HEK293 (cell line): Measurements from ENCODE around the gene SH2D1A.

Source experiments
- GLI2 ChIP-seq: fragments of 450-650 bp; formaldehyde crosslinking; IDR thresholded peaks from 2 replicates; pipeline ENCODE4; 2017; ENCODE audit warnings: missing biosample characterization, missing genetic modification characterization, low read depth, borderline replicate concordance
- ZNF223 ChIP-seq: fragments of 450-650 bp; formaldehyde crosslinking; IDR thresholded peaks from 2 replicates; pipeline ENCODE4 v1.5.1; 2016; ENCODE audit warnings: missing biosample characterization, missing genetic modification characterization
- ZNF670 ChIP-seq: fragments of 450-650 bp; formaldehyde crosslinking; IDR thresholded peaks from 2 replicates; pipeline ENCODE4 v1.5.1; 2016; ENCODE audit warnings: missing biosample characterization, missing genetic modification characterization, low read depth
- TF ChIP-seq, protein P1 (sequence below): fragments of 450-650 bp; formaldehyde crosslinking; IDR thresholded peaks from 2 replicates; pipeline ENCODE4 v1.5.1; 2016; ENCODE audit warnings: missing biosample characterization, missing genetic modification characterization
- TF ChIP-seq, protein P2 (sequence below): fragments of 450-650 bp; formaldehyde crosslinking; IDR thresholded peaks from 2 replicates; pipeline ENCODE4 v1.5.1; 2016; ENCODE audit warnings: missing biosample characterization, missing genetic modification characterization

DNA sequence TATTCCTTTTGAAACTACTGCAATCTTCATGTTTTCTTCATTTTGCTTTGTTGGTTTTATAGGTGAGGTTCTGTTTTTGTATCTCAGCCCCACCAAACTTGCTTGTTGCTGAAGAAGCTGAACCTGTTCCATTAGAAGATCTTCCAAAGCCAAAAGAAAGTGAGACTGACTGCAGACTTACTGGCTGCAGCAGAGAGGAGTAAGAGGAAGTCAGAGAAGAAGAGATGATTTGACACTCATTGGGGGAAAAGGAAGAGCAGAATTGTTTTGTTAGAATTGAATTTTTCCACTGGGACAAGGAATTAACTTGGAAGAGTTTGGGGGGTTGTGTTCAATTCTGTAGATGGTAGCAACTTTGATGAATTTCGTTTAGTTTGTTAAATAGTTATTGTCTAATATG is 10.8 kb upstream of the SH2D1A start:
- no peak for TF ChIP-seq ZNF670 (tag by site-specific recombination)
- TF ChIP-seq, protein P1, sequence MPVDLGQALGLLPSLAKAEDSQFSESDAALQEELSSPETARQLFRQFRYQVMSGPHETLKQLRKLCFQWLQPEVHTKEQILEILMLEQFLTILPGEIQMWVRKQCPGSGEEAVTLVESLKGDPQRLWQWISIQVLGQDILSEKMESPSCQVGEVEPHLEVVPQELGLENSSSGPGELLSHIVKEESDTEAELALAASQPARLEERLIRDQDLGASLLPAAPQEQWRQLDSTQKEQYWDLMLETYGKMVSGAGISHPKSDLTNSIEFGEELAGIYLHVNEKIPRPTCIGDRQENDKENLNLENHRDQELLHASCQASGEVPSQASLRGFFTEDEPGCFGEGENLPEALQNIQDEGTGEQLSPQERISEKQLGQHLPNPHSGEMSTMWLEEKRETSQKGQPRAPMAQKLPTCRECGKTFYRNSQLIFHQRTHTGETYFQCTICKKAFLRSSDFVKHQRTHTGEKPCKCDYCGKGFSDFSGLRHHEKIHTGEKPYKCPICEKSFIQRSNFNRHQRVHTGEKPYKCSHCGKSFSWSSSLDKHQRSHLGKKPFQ (tag by site-specific recombination) = no peak
- TF ChIP-seq, protein P2, sequence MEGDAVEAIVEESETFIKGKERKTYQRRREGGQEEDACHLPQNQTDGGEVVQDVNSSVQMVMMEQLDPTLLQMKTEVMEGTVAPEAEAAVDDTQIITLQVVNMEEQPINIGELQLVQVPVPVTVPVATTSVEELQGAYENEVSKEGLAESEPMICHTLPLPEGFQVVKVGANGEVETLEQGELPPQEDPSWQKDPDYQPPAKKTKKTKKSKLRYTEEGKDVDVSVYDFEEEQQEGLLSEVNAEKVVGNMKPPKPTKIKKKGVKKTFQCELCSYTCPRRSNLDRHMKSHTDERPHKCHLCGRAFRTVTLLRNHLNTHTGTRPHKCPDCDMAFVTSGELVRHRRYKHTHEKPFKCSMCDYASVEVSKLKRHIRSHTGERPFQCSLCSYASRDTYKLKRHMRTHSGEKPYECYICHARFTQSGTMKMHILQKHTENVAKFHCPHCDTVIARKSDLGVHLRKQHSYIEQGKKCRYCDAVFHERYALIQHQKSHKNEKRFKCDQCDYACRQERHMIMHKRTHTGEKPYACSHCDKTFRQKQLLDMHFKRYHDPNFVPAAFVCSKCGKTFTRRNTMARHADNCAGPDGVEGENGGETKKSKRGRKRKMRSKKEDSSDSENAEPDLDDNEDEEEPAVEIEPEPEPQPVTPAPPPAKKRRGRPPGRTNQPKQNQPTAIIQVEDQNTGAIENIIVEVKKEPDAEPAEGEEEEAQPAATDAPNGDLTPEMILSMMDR (tag by site-specific recombination) = no peak
- no peak for TF ChIP-seq GLI2 (tag by site-specific recombination)
- no peak for TF ChIP-seq ZNF223 (tag by site-specific recombination)
